ENCODE measurements around the gene LINC00305.

LINC00305 gene

DNA sequence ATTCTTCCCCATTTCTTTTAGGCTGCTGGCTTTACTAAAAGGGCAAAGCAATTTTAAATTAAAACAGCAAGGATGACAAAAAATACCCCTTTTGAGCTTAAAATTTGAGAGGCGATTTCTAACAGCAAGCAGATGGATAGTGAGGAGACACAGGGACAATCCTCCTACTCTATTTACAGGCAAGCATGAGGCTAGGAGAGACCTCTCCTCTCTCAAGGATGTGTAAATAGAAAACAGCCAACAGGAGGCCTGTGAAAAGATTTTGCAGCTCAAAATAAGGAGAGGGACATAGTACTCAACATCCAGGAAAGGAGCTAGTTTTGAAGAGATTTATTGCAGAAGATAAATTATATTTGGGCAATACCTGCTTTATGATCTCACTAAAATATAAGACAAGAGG, 53.8 kb downstream of the LINC00305 start:
- Histone ChIP-seq H3K27me3 (no peaks in the 10 kb centered on the region), H3K27ac (no peak overlapping the region), H4K20me1 (no peaks in the 10 kb centered on the region), H3K9ac (no peak overlapping the region), H3K4me2 (no peak overlapping the region), H3K4me3 (no peak overlapping the region), H3K36me3 (no peaks in the 10 kb centered on the region), H3K4me1 (peaks cover 24% of the 10 kb centered on the region), H3K9me3 (no peaks in the 10 kb centered on the region)
- TF ChIP-seq Cebpa-rat (IDR thresholded peaks at IDR 0.05) = no peak

DNA sequence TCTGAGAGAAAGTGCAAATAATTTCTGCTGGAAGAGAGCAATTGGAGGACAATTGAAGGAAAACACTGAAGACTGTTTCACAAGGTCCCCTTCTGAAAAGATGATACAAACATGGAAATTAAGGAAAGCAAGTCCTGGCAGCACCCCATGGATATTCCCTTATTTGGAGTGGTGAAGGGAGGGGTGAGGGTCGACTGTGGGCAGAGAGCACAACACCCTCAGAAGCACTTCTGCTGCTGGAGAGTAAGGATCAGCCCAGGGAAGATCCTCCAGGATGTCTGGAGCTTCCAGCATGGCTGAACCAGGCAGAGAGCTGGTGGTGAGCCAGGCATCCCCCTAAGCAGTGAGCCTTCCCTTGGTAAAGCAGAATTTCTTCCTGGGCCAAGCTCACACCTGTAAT, 54.7 kb downstream of the LINC00305 start:
- Histone ChIP-seq H3K4me2 (no peak overlapping the region), H3K9me3 (no peaks in the 10 kb centered on the region), H3K36me3 (no peaks in the 10 kb centered on the region), H3K27me3 (no peaks in the 10 kb centered on the region), H3K4me3 (no peak overlapping the region), H4K20me1 (no peaks in the 10 kb centered on the region), H3K4me1 (peaks cover 16% of the 10 kb centered on the region), H3K27ac (no peak overlapping the region), H3K9ac (no peak overlapping the region)
- TF ChIP-seq Cebpa-rat (IDR thresholded peaks at IDR 0.05) = no peak

DNA sequence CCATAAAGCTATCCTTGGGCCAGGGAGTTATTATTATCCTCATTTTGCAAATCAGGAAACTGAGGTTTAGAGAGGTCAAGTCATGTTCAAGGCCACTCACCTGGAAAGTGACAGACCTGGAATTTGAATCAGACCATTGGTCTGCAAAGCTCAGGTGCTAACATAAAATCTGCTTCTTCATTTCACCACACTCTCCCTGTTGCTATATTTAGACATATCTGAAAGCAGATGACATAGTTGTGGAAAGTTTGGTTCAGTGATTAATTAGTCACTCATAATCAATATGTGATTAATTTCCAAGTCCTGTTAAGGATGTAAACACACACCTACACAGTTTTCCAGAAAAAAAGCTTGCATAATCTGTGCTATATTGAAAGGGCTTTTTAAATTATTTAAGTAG, 57.4 kb downstream of the LINC00305 start:
- Histone ChIP-seq H4K20me1 (no peaks in the 10 kb centered on the region), H3K4me2 (no peak overlapping the region), H3K27ac (no peak overlapping the region), H3K9ac (no peak overlapping the region), H3K27me3 (no peaks in the 10 kb centered on the region), H3K36me3 (no peaks in the 10 kb centered on the region), H3K4me1 (no peaks in the 10 kb centered on the region), H3K4me3 (no peak overlapping the region), H3K9me3 (0 out of 2 replicates have a peak, but pooled peaks cover 5% of the 10 kb centered on the region)
- TF ChIP-seq Cebpa-rat (IDR thresholded peaks at IDR 0.05) = no peak

DNA sequence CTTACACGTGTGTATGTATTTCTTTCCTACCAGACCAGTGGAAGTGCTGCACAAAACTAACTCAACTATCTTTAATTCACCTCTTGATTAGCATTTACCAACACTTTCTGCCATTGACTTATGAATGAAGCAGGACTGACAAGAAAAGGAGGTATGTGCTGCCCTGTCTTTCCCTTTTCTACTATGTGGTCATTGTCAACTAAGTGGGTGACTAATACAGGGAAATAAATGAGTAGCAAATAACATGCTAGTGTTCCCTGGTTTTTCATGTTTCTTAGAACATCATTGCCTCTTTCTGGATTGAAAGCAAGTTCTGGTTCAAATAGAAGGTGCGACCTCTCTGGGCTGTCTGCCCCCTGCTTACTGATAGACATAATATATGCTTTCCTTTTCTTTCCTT, 58.0 kb downstream of the LINC00305 start:
- no peak for TF ChIP-seq Cebpa-rat (IDR thresholded peaks at IDR 0.05)
- H3K27me3 ChIP-seq = no peaks in the 10 kb centered on the region
- no peak overlapping the region for H3K4me3 ChIP-seq
- H3K27ac ChIP-seq = no peak overlapping the region
- no peak overlapping the region for H3K4me2 ChIP-seq
- H3K9me3 ChIP-seq = 0 out of 2 replicates have a peak, but pooled peaks cover 5% of the 10 kb centered on the region
- H3K4me1 ChIP-seq = no peaks in the 10 kb centered on the region
- H3K9ac ChIP-seq = no peak overlapping the region
- H3K36me3 ChIP-seq = no peaks in the 10 kb centered on the region
- H4K20me1 ChIP-seq = no peaks in the 10 kb centered on the region

DNA sequence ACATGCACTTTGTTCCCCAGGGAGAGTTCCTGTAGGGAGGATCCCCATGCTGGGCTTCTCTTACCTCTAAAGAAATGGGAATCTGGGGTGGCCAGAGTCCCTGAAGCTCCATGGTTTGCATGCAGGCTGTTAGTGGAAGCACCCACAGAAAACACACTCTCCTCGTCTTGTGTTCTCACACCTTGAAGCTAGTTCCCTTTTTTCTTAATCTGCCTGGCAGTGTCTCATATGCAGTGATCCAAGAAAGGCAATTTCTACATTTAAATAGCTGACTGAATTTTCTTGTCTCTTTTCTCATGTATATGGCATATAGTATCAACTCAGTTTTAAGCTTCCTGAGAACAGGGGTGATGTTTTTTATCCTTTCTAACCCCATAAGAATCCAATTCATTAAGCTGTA, 65.0 kb downstream of the LINC00305 start:
- Histone ChIP-seq H3K4me2 (no peak overlapping the region), H3K9ac (no peak overlapping the region), H3K4me3 (no peak overlapping the region), H3K9me3 (0 out of 2 replicates have a peak, but pooled peaks cover 5% of the 10 kb centered on the region), H4K20me1 (no peaks in the 10 kb centered on the region), H3K36me3 (no peaks in the 10 kb centered on the region), H3K4me1 (no peaks in the 10 kb centered on the region; the same call in 1 of the 2 replicates), H3K27ac (no peak overlapping the region), H3K27me3 (no peaks in the 10 kb centered on the region; the same call in 1 of the 2 replicates)
- TF ChIP-seq Cebpa-rat (IDR thresholded peaks at IDR 0.05) = no peak

DNA sequence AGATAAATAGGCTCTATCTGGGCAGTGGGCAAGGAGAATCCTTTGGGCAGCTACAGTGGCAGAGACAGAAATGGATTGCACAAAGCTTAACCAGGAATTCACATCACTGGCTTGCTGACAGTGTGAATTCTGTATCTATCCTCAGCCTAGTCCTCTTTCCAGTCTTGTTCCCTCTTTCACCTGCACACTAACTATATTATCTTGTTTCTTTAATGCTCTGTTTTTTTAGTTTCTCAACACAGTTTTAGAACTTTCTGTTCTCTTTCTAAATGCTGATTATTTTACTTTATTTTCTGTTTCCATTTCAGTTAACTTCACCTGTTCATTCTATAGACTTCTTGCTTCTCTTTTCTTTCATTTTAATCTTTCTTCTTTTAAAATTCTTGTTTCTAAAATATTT, 66.4 kb downstream of the LINC00305 start:
- Histone ChIP-seq H3K36me3 (no peaks in the 10 kb centered on the region), H3K4me2 (no peak overlapping the region), H3K27me3 (no peaks in the 10 kb centered on the region; the same call in 1 of the 2 replicates), H3K9me3 (no peaks in the 10 kb centered on the region), H3K27ac (no peak overlapping the region), H3K4me3 (no peak overlapping the region), H4K20me1 (no peaks in the 10 kb centered on the region), H3K4me1 (no peaks in the 10 kb centered on the region; the same call in 1 of the 2 replicates), H3K9ac (no peak overlapping the region)
- TF ChIP-seq Cebpa-rat (IDR thresholded peaks at IDR 0.05) = no peak

DNA sequence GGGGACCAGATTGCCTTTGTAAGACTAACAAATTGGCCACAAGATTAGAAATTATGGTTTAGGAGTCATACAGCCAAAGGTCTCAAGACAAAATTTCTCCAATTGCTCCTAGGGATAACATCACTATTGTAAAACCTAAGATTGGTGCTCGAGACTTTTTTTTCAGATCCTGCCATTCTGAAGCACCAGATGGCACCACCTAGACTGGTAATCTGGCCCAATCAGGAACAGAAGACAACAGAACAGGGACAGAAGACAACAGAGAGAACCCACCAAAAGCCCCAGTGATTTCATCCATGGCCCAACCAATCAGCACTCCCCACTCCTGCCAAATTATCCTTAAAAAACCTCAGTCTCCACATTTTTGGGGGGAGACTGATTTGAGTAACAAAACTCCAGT, 66.8 kb downstream of the LINC00305 start:
- H3K9me3 ChIP-seq = no peaks in the 10 kb centered on the region
- H3K4me1 ChIP-seq = no peaks in the 10 kb centered on the region; the same call in 1 of the 2 replicates
- H3K27me3 ChIP-seq = no peaks in the 10 kb centered on the region; the same call in 1 of the 2 replicates
- no peak overlapping the region for H3K4me2 ChIP-seq
- H3K4me3 ChIP-seq = no peak overlapping the region
- no peak overlapping the region for H3K27ac ChIP-seq
- no peak overlapping the region for H3K9ac ChIP-seq
- H3K36me3 ChIP-seq = no peaks in the 10 kb centered on the region
- no peak for TF ChIP-seq Cebpa-rat (IDR thresholded peaks at IDR 0.05)
- no peaks in the 10 kb centered on the region for H4K20me1 ChIP-seq

DNA sequence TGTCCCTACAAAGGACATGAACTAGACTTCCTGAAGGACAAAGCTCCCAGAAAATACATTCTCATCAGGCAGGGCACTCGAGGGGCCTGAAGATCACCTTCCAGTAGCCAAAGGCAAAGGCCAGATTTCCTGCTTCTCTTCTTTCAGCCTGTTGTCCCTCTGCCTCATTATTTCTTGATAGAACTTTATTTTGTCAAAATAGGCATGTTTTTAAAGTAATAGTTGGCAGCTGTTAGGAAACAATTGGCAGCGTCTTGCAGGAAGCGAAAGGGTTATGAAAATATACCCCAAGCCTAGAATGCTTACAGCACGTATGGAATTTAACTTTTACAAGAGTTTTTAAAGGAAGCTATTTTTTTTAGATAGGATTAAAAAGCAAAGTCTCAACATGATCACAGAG, 74.9 kb downstream of the LINC00305 start:
- no peak for TF ChIP-seq Cebpa-rat (IDR thresholded peaks at IDR 0.05)
- H3K27ac ChIP-seq = no peak overlapping the region
- no peak overlapping the region for H3K4me2 ChIP-seq
- no peaks in the 10 kb centered on the region for H3K27me3 ChIP-seq
- H4K20me1 ChIP-seq = no peaks in the 10 kb centered on the region
- H3K4me3 ChIP-seq = no peak overlapping the region
- no peak overlapping the region for H3K9ac ChIP-seq
- H3K4me1 ChIP-seq = no peaks in the 10 kb centered on the region
- H3K36me3 ChIP-seq = no peaks in the 10 kb centered on the region
- peaks cover 6% of the 10 kb centered on the region; the same call in 1 of the 2 replicates for H3K9me3 ChIP-seq

DNA sequence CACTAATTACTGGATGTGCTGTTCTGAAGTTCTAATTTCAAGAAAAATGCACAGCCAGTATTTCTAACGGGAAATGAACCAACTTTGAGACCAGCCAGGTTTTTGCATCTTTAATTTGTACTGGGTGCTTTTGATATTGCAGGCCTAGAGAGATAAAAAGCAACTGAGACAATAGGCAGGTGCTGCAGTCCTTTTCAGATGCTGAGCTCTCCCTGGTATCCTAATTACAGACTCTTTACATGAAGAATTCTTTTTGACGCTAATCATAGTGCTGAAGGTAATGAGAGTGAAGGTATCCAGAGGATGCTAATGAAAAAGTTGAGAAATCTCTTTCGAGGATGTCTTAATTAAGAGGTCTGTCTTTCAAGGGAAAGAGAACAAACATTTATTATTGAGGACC, 93.9 kb downstream of the LINC00305 start:
- H3K36me3 ChIP-seq = no peaks in the 10 kb centered on the region
- no peak overlapping the region for H3K27ac ChIP-seq
- H3K9me3 ChIP-seq = no peaks in the 10 kb centered on the region
- no peaks in the 10 kb centered on the region for H3K27me3 ChIP-seq
- no peaks in the 10 kb centered on the region for H3K4me1 ChIP-seq
- TF ChIP-seq Cebpa-rat (IDR thresholded peaks at IDR 0.05) = no peak
- no peak overlapping the region for H3K4me2 ChIP-seq
- no peaks in the 10 kb centered on the region for H4K20me1 ChIP-seq
- no peak overlapping the region for H3K9ac ChIP-seq
- H3K4me3 ChIP-seq = no peak overlapping the region

DNA sequence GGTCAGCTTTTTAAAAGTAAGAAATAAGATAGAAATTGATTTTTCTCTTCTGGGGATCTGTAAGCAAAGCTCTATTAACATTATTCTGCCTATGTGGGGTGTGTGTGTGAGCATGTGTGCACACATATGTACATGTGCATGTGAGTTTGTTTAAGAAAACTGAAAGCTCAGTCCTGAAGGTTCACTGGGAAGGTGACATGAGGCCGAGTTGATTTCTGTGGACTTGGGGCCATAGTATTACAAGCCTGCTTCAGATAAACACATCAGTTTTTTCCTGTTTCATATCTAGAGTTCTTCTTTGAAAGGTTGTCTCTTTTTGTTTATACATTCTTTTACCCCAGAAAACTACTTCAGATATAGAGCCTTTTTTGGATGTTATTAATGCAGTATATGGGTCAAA, 95.6 kb downstream of the LINC00305 start:
- H3K9ac ChIP-seq = no peak overlapping the region
- no peak for TF ChIP-seq Cebpa-rat (IDR thresholded peaks at IDR 0.05)
- no peak overlapping the region for H3K27ac ChIP-seq
- no peaks in the 10 kb centered on the region for H3K4me1 ChIP-seq
- no peaks in the 10 kb centered on the region for H4K20me1 ChIP-seq
- H3K36me3 ChIP-seq = no peaks in the 10 kb centered on the region
- H3K9me3 ChIP-seq = no peaks in the 10 kb centered on the region
- H3K27me3 ChIP-seq = no peaks in the 10 kb centered on the region
- no peak overlapping the region for H3K4me2 ChIP-seq
- no peak overlapping the region for H3K4me3 ChIP-seq

DNA sequence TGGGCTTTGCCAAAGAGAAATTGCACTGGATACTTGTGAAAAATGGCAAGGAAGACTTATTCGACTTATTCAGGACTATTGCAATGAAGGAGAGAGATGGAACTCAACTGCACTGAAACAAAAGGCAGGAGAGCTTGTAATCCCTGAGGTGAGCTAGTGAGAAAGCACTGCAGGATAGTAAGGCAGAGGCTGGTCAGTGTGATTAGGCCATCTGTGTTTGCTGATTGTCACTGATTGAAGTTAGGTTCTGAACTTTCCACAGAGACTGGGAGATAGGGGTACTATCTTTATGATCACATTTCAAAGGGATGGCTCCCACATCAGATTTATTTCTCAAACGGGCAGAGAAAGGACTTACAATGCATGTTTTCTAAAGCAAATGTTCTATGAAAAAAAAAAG, 96.1 kb downstream of the LINC00305 start:
- H3K27me3 ChIP-seq = no peaks in the 10 kb centered on the region
- no peaks in the 10 kb centered on the region for H3K4me1 ChIP-seq
- H3K4me3 ChIP-seq = no peak overlapping the region
- H3K27ac ChIP-seq = no peak overlapping the region
- H3K36me3 ChIP-seq = no peaks in the 10 kb centered on the region
- H4K20me1 ChIP-seq = no peaks in the 10 kb centered on the region
- TF ChIP-seq Cebpa-rat (IDR thresholded peaks at IDR 0.05) = no peak
- no peaks in the 10 kb centered on the region for H3K9me3 ChIP-seq
- H3K4me2 ChIP-seq = no peak overlapping the region
- no peak overlapping the region for H3K9ac ChIP-seq
